Measurements from ENCODE around the gene TMEM175. TPM values are rescaled to one million over a fixed set of nuclear protein-coding genes. Genes with fewer than 3 reads are reported as not detected.

TMEM175 gene
- total and polyA plus RNA-seq, 2 of the 8 experiments (the other 6 are each of a cell fraction or from before 2014, with no cell fraction given): 4.9 to 20.7 TPM

DNA sequence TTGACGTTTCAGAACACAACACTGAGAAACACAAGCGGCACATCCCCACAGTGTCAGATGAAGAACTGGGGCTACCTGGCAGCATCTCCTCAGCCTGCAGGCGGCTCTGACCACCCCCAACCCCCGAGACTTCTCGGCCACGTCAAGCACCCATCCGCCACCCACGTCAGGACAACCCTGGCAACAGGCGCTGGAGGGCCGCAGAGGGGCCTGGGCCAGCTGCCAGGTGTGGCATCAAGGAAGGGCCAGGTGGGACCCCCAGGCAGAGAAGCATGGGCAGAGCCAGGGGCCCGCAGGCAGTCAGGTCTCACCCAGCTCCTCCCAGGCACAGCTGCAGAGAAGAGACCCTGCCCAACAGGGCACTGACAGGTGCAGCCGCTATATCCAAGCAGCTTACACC is 22.4 kb upstream of the TMEM175 start:
- H4K20me1 ChIP-seq (replicated peaks in 1 of 2; ENCODE audit: control insufficient read depth in 1 of 2, insufficient read depth in 2 of 2, low read length in 2 of 2): peaks cover 3 to 7% of the 10 kb centered on the region in 2 experiments
- H3K4me2 ChIP-seq (ENCODE audit: insufficient read depth in 1 of 2, low read depth in 2 of 2, low read length in 2 of 2): no peak overlapping the region
- peaks cover 0 to 8% (median 3%) of the 10 kb centered on the region in 4 experiments; a peak in 3 of 8 replicates for H3K36me3 ChIP-seq (ENCODE audit: control insufficient read depth in 2 of 4, insufficient read depth in 4 of 4, low read length in 3 of 4)
- H2BK12ac ChIP-seq (ENCODE audit: low read depth, low read length): no peak overlapping the region
- H2AFZ ChIP-seq (ENCODE audit: low read length): no peak overlapping the region
- no peak overlapping the region for H2AK5ac ChIP-seq (ENCODE audit: low read depth, low read length)
- ChIA-PET CTCF (ENCODE audit: partially characterized antibody) (interaction anchor here (0.7 to 1.1 kb wide), 5 partner anchors 9 to 61 kb away, joined by 3 to 6 read pairs (median 4); no protein-coding TSS in a partner anchor), POLR2A (ENCODE audit: partially characterized antibody) (no interaction called here)
- H3K14ac ChIP-seq (ENCODE audit: insufficient read length): no peak overlapping the region
- no peak overlapping the region for H3K18ac ChIP-seq (ENCODE audit: extremely low read depth, low read length)
- peaks cover 8% of the 10 kb centered on the region; the same call in 1 of the 2 replicates for H3K79me1 ChIP-seq (ENCODE audit: low read depth, low read length)
- H2BK120ac ChIP-seq (replicated peaks; ENCODE audit: low read depth, low read length): no peak overlapping the region
- no peak overlapping the region for H4K91ac ChIP-seq (replicated peaks; ENCODE audit: insufficient read length, low read length)
- no peak overlapping the region for H2BK15ac ChIP-seq (ENCODE audit: low read length)
- no peak overlapping the region for H3K4ac ChIP-seq (replicated peaks; ENCODE audit: insufficient read length, low read depth, low read length)
- H3K27me3 ChIP-seq (replicated peaks in 1 of 4; ENCODE audit: control insufficient read depth in 3 of 4, extremely low read depth in 1 of 4, insufficient read depth in 3 of 4, low read length in 3 of 4): no peaks in the 10 kb centered on the region; a peak in 1 of 7 replicates
- no peak for DNase-seq (ENCODE audit: low read depth in 1 of 2, low spot score in 2 of 2)
- no peak overlapping the region for H3K9ac ChIP-seq (replicated peaks in 1 of 4; ENCODE audit: extremely low read depth in 1 of 4, low read depth in 3 of 4, low read length in 3 of 4)
- H2BK5ac ChIP-seq (ENCODE audit: low read depth, low read length): no peak overlapping the region
- no peak overlapping the region for H3K27ac ChIP-seq (ENCODE audit: low read depth, low read length)
- no peak for TF ChIP-seq EP300 (IDR thresholded peaks at IDR 0.05; ENCODE audit: borderline replicate concordance in 1 of 2, low read depth in 2 of 2, low read length in 2 of 2)
- no peak for TF ChIP-seq BRCA1 (IDR thresholded peaks at IDR 0.05; ENCODE audit: low read depth, low read length)
- no peak for TF ChIP-seq CBX5 (IDR thresholded peaks at IDR 0.05; ENCODE audit: low read depth, low read length)
- TF ChIP-seq SIX5 (IDR thresholded peaks at IDR 0.05; ENCODE audit: low read depth, low read length): no peak
- no peak for TF ChIP-seq BCL11A (IDR thresholded peaks at IDR 0.05; ENCODE audit: low read depth in 2 of 2, low read length in 2 of 2)
- TF ChIP-seq GABPA (IDR thresholded peaks at IDR 0.05; ENCODE audit: borderline replicate concordance, insufficient read depth, low read length): no peak
- no peak for TF ChIP-seq RAD21 (IDR thresholded peaks at IDR 0.05 in 1 of 2, conservative IDR thresholded peaks at IDR 0.05 in 1 of 2; ENCODE audit: low read depth in 2 of 2, low read length in 2 of 2)
- TF ChIP-seq SIRT6 (IDR thresholded peaks at IDR 0.05; ENCODE audit: low read length): no peak
- no peak for TF ChIP-seq ASH2L (IDR thresholded peaks at IDR 0.05; ENCODE audit: low read length)
- TF ChIP-seq SP1 (IDR thresholded peaks at IDR 0.05; ENCODE audit: low read depth, low read length): no peak
- 82% methylated on average over 11 of the region's 12 CpGs; no CpG with 5 or more reads in 1 of the 2 experiments for WGBS, 2 experiments (ENCODE audit: extremely low coverage in 1 of 2, insufficient coverage in 1 of 2, insufficient read length in 1 of 2, insufficient replicate concordance in 2 of 2, low coverage in 1 of 2, low lambda C conversion rate in 2 of 2, missing lambda C conversion rate in 1 of 2)
- H2BK20ac ChIP-seq (ENCODE audit: low read length): no peak overlapping the region
- H3K79me2 ChIP-seq (ENCODE audit: control insufficient read depth in 1 of 2, insufficient read depth in 2 of 2, low read length in 2 of 2): peaks cover 2 to 6% of the 10 kb centered on the region in 2 experiments; a peak in 2 of 4 replicates
- H3K23me2 ChIP-seq (ENCODE audit: low read depth, low read length): no peaks in the 10 kb centered on the region
- H3K9me3 ChIP-seq (ENCODE audit: insufficient read depth in 2 of 2, low read depth in 1 of 2, low read length in 1 of 2): peaks cover 0 to 10% of the 10 kb centered on the region in 2 experiments; a peak in 1 of 4 replicates
- H4K5ac ChIP-seq (ENCODE audit: insufficient read length, low read depth, low read length): no peak overlapping the region
- H3K56ac ChIP-seq (replicated peaks; ENCODE audit: insufficient read length, low read depth, low read length): no peak overlapping the region
- H3K23ac ChIP-seq (ENCODE audit: insufficient read length): no peak overlapping the region
- no peak for FAIRE-seq
- H3K4me3 ChIP-seq (ENCODE audit: extremely low read depth in 1 of 4, insufficient read depth in 2 of 4, low read depth in 3 of 4, low read length in 4 of 4): no peak overlapping the region
- no peak overlapping the region for H4K8ac ChIP-seq (ENCODE audit: extremely low read depth, insufficient read depth, low read length)
- no peaks in the 10 kb centered on the region for H3K4me1 ChIP-seq (replicated peaks in 1 of 4; ENCODE audit: control insufficient read depth in 3 of 4, insufficient read depth in 4 of 4, low read length in 3 of 4)
